Loucy (cell line): ENCODE measurements around the gene C19orf85.

Source experiments
- CTCF ChIP-seq: fragments of 200-600 bp; sonication (generic); conservative IDR thresholded peaks from 2 replicates; pipeline ENCODE4 v1.5.1; 2014; ENCODE audit warnings: mild to moderate bottlenecking, antibody characterized with exemption, low read length
- EZH2phosphoT487 ChIP-seq: fragments of 200-600 bp; IDR thresholded peaks from 2 replicates; pipeline ENCODE4 v1.6.1; 2018; ENCODE audit warnings: antibody characterized with exemption, mild to moderate bottlenecking, moderate library complexity, borderline replicate concordance

DNA sequence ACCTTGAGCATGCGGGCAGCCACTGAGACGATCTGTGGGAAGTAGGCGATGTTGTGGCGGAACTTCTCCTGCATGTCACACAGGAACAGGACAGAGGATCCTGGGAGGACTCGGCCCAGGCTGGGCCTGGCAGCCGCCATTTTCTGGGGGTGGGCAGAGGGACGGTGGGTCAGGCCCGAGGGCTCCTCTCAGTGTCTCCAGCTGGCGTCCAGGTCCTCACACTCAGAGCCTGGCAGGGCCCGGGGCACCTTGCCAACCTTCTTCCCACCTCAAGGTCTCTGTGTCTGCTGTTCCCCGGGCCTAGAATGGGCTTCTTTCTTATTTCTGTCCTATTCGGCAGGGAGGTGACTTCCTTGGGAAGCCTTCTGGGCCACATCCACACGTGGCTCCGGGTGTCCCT, 8.2 kb downstream of the C19orf85 start:
- TF ChIP-seq CTCF: no peak
- no peak for TF ChIP-seq EZH2phosphoT487
